NB4 (cell line): ENCODE data around the gene ICAM3.

Experiments used
- DNase-seq: peaks from one replicate; pipeline ENCODE4 v3.0.0; 2010; ENCODE audit warnings: low read depth
- H3K4me3 ChIP-seq: one replicate; pipeline ENCODE4 v1.5.1; 2011; ENCODE audit warnings: mild to moderate bottlenecking, low read depth, low read length, moderate library complexity
- CTCF ChIP-seq: IDR thresholded peaks from one replicate; pipeline ENCODE4 v1.5.1; 2012; ENCODE audit warnings: low read depth, low read length
- MAX ChIP-seq: IDR thresholded peaks from 2 replicates; pipeline ENCODE4 v1.6.1; 2011; ENCODE audit warnings: low read depth, low read length
- MYC ChIP-seq: IDR thresholded peaks from 2 replicates; pipeline ENCODE4 v1.6.1; 2011; ENCODE audit warnings: low read depth, low read length
- POLR2A ChIP-seq: IDR thresholded peaks from 2 replicates; pipeline ENCODE4 v1.6.1; 2011; ENCODE audit warnings: mild to moderate bottlenecking; ENCODE audit not compliant: insufficient read length; ENCODE audit errors: extremely low read depth

ICAM3 gene

GRCh38 chr19:10317045-10317856, 22.2 kb downstream of the ICAM3 start:
- H3K4me3 ChIP-seq = no peak overlapping the region
- no peak for TF ChIP-seq MAX
- TF ChIP-seq CTCF = no peak
- no peak for TF ChIP-seq POLR2A
- no peak for TF ChIP-seq MYC
- no peak for DNase-seq

GRCh38 chr19:10316229-10317044, 23.0 kb downstream of the ICAM3 start:
- DNase-seq = no peak
- H3K4me3 ChIP-seq = peak overlapping the region; percentile 76
- TF ChIP-seq POLR2A (no peak), MAX (no peak), CTCF (no peak), MYC (no peak)

GRCh38 chr19:10315335-10316214, 23.8 kb downstream of the ICAM3 start, which contains the start of gene FDX2:
Gene FDX2 (minus strand): TSS chr19:10316015. CDS start chr19:10315996, 19 bp downstream.
- H3K4me3 ChIP-seq = peak within 1 kb of the TSS; percentile 76
- no peak for TF ChIP-seq MAX
- TF ChIP-seq POLR2A = no peak
- no peak for TF ChIP-seq MYC
- TF ChIP-seq CTCF = no peak
- DNase-seq = peak; percentile 98

GRCh38 chr19:10309423-10309822, 30.0 kb downstream of the ICAM3 start, which contains the start of gene ZGLP1:
Gene ZGLP1 (minus strand): TSS chr19:10309815.
- no peak within 1 kb of the TSS for H3K4me3 ChIP-seq
- peak; percentile 18 for TF ChIP-seq POLR2A
- no peak for TF ChIP-seq MYC
- TF ChIP-seq CTCF = no peak
- no peak for DNase-seq

GRCh38 chr19:10306327-10306726, 33.1 kb downstream of the ICAM3 start:
- no peak overlapping the region for H3K4me3 ChIP-seq
- no peak for DNase-seq
- no peak for TF ChIP-seq CTCF
- TF ChIP-seq MYC = no peak
- no peak for TF ChIP-seq MAX
- no peak for TF ChIP-seq POLR2A
